CD4-positive, alpha-beta T cell treated with Interleukin-15 for 4 hours (primary cell): ENCODE measurements around the gene ZNF3.
A peak's percentile ranks its signal among the peaks of the same experiment; 100 is the strongest.

Experiments used
- DNase-seq: peaks from one replicate; pipeline ENCODE4 v3.0.0-alpha.2; 2020; ENCODE audit warnings: low spot score

The ZNF3 gene

GRCh38 chr7:100088621-100089457, 7.3 kb upstream of the ZNF3 start, which contains the start of gene COPS6:
TSS of gene COPS6 (plus strand) at chr7:100088969. CDS start at chr7:100088991, 22 bp downstream.
- DNase-seq, result peak; percentile 84

DNA sequence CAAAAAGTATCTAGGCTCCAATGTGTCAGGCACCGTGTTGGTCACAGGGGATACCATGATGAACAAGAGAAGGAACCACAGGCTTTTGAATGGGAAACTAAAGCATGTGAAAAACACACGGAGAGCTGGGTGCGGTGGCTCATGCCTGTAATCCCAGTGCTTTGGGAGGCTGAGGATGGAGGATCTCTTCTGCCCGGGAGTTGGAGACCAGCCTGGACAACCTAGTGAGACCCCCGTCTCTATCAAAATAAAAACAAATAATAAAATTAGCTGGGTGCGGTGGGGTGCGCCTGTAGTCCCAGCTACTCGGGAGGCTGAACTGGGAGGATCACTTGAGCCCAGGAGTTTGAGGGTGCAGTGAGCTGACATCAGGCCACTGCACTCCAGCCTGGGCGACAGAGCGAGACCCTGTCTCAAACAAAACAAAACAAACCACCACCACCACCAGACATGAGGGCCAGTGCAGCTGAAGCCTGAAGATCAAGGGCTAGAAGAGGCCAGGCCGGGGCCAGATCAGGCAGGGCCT, 6.6 kb upstream of the ZNF3 start:
- DNase-seq, result no peak

DNA sequence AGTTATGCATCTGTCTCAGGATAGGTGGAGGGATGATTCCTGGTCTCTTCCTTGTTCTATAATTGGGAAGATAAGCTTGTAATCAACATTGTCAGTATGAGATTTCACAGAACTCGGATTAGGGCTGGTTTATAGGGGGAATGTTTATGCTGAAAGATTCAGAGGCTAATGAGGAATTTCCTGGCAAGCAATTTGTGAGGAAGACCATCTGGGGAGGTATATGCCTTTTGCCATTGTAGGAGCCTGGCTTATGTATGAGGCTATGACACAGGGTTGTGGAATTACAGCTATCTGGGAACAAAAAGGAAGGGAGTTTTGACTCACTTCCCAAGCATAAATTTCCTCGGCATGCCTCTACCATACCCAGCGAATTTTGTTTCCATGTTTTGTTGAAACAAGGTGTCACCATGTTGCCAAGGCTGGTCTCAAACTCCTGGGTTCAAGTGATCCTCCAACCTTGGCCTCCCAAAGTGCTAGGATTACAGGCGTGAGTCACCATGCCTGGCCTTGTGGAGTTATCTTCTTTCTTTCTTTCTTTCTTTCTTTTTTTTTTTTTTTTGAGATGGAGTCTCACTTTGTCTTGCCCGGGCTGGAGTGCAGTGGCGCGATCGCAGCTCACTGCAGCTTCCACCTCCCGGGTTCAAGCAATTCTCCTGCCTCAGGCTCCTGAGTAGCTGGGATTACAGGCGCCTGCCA, 5.7 kb upstream of the ZNF3 start:
- no peak for DNase-seq

- no peak for DNase-seq
Observed at GRCh38 chr7:100085515-100085914, 4.0 kb upstream of the ZNF3 start.

GRCh38 chr7:100082978-100083377, 1.5 kb upstream of the ZNF3 start:
- DNase-seq, result no peak

- DNase-seq, result no peak
Observed at GRCh38 chr7:100080907-100081534, 502 bp downstream of the ZNF3 start.

GRCh38 chr7:100079024-100079560, 2.4 kb downstream of the ZNF3 start:
- DNase-seq, result no peak

GRCh38 chr7:100077205-100077604, 4.3 kb downstream of the ZNF3 start:
- no peak for DNase-seq

GRCh38 chr7:100075418-100075817, 6.1 kb downstream of the ZNF3 start:
- no peak for DNase-seq

DNA sequence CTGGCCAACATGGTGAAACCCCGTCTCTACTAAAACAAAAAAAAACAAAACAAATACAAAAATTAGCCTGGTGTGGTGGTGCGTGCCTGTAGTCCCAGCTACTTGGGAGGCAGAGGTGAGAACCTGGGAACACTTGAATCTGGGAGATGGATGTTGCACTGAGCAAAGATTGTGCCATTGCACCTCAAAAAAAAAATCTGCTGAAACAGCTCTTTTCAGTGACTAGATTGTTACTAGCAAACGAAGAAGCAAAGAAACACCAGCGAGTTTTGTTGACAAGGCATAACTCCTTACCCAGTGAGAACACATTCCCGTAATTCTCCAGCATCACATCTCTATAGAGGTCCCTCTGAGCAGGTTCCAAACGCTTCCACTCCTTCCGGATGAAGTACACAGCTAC, 6.7 kb downstream of the ZNF3 start:
- DNase-seq, result no peak

DNA sequence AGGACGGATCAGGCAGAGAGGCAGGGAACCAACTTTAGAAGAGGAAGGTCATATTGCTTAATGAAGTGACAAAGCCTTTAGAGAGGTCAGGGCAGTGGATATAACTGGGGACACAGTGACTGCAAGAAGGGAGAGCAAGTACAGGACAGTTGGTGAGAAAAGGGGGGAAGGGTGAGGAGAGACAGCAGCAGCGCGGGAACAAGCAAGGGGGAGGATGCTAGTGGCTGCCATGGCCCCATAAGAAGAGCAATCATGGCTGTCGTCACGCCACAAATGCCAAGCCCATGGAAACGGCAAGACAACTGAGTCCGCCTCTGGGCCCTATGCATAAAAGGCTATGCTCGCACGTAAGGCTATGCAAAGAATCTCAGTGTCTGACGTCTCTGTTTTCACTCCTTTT, 9.1 kb downstream of the ZNF3 start:
- no peak for DNase-seq

GRCh38 chr7:100071018-100071723, 10.4 kb downstream of the ZNF3 start:
- DNase-seq, result no peak

- DNase-seq, result no peak
Observed at GRCh38 chr7:100069991-100070390, 11.5 kb downstream of the ZNF3 start.

- no peak for DNase-seq
Observed at GRCh38 chr7:100066953-100067352, 14.6 kb downstream of the ZNF3 start.

- no peak for DNase-seq
Observed at GRCh38 chr7:100065452-100066186, 15.9 kb downstream of the ZNF3 start.

GRCh38 chr7:100064162-100064561, 17.4 kb downstream of the ZNF3 start:
- DNase-seq, result no peak

GRCh38 chr7:100063376-100063775, 18.1 kb downstream of the ZNF3 start:
- DNase-seq, result no peak

DNA sequence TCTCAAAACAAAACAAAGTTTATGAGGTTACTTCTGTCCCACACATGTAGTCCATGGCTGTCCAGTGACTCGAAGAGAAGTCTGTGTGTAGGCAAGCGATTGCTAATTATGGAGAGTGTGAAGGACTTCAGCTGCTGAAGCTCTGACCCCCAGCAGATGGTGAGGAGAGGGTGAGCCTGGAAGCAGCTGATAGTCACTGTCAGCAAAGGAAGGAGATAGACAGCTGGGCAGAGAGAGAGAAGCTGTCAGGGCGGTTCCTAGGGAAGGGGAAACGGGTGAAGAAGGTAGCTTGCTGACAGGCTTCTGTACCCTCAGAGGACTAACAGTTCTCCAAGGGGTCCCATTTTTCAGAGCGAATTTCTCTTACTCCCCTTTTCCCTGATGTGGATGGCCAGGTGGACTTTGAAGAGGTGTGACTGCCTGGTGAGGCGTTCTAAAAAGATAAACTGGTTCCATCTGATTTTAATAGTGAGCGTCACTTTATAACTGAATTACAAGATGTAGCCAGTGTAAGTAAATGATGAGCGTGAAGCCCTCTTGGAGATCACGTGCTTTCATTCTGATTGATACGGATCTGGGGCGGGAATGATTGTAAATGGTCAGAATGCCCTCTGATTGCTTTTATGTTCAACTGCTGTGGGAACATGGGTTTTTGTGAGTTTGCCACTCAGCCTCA, 19.9 kb downstream of the ZNF3 start:
- DNase-seq, result no peak

DNA sequence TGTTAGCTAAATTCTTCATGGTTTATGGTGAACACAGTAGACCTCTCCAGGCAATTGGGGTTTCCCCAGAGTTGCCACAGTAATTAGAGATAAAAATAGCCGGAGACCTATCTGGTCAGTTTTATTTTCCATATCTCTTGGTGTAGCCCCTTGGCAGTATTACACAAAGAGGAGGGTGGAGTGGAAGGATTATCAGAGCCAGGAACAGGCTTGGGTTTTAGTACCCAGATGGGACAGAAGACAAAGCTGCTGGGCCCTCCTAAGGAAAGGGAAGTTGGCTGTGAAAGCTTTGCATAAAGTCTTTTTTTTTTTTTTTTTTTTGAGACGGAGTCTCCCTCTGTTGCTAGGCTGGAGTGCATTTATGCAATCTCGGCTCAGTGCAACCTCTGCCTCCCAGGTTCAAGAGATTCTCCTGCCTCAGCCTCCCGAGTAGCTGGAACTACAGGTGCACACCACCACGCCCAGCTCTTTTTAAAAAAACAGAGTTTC, 22.2 kb downstream of the ZNF3 start:
- DNase-seq, result no peak

GRCh38 chr7:100057006-100057405, 24.5 kb downstream of the ZNF3 start:
- no peak for DNase-seq
